Measurements from ENCODE around the gene KRT17.
"Not testable (repeated sequence)": the region's sequence is repeated elsewhere in the genome, so short reads cannot be mapped to it uniquely, and the experiment has no call there.

Gene KRT17

DNA sequence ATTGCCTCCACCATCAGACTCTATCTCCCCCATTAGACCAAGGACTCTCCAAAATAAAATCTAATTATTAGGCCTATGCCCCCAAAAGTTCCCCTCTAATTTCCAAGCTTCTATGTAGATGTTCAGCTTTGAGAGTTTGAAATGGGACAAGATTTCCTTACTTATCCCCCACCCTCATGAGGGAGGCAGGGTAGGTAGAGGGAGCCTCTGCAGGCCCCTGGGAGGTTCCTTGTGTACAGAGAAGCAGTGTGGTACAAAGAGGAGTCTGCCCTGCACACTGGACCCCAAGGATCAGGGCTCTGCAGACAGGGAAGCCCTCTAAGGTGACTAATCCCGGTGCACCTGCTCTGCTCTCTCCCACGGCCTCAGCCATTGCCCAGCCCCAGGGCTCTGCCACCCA is 2.5 kb downstream of the KRT17 start:
- DNase-seq (ENCODE audit: low spot score), result no peak
- in situ Hi-C loops (cut with MboI; ENCODE audit: low sequenced_read_pairs, unreplicated experiment), result no loop called here
- TF ChIP-seq, protein P1, sequence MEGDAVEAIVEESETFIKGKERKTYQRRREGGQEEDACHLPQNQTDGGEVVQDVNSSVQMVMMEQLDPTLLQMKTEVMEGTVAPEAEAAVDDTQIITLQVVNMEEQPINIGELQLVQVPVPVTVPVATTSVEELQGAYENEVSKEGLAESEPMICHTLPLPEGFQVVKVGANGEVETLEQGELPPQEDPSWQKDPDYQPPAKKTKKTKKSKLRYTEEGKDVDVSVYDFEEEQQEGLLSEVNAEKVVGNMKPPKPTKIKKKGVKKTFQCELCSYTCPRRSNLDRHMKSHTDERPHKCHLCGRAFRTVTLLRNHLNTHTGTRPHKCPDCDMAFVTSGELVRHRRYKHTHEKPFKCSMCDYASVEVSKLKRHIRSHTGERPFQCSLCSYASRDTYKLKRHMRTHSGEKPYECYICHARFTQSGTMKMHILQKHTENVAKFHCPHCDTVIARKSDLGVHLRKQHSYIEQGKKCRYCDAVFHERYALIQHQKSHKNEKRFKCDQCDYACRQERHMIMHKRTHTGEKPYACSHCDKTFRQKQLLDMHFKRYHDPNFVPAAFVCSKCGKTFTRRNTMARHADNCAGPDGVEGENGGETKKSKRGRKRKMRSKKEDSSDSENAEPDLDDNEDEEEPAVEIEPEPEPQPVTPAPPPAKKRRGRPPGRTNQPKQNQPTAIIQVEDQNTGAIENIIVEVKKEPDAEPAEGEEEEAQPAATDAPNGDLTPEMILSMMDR (IDR thresholded peaks at IDR 0.05; ENCODE audit: borderline replicate concordance, control extremely low read depth, extremely low read depth, insufficient read depth, missing control alignments), result no peak

DNA sequence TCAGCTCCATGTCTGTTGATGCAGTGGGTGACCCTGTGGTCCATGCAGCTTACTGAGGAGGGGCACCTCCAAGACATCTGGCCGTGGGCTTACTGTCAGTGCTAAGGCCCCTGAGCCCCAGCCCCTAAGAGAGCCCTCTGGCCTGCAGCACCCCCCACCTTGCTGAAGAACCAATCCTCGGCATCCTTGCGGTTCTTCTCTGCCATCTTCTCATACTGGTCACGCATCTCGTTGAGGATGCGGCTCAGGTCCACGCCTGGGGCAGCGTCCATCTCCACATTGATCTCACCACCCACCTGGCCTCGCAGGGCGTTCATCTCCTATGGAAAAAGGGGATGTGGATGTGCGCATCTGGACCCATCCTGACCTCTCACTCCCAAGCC is 2.9 kb downstream of the KRT17 start:
- in situ Hi-C loops (cut with MboI; ENCODE audit: low sequenced_read_pairs, unreplicated experiment); DNase-seq (ENCODE audit: low spot score): not testable (repeated sequence)

DNA sequence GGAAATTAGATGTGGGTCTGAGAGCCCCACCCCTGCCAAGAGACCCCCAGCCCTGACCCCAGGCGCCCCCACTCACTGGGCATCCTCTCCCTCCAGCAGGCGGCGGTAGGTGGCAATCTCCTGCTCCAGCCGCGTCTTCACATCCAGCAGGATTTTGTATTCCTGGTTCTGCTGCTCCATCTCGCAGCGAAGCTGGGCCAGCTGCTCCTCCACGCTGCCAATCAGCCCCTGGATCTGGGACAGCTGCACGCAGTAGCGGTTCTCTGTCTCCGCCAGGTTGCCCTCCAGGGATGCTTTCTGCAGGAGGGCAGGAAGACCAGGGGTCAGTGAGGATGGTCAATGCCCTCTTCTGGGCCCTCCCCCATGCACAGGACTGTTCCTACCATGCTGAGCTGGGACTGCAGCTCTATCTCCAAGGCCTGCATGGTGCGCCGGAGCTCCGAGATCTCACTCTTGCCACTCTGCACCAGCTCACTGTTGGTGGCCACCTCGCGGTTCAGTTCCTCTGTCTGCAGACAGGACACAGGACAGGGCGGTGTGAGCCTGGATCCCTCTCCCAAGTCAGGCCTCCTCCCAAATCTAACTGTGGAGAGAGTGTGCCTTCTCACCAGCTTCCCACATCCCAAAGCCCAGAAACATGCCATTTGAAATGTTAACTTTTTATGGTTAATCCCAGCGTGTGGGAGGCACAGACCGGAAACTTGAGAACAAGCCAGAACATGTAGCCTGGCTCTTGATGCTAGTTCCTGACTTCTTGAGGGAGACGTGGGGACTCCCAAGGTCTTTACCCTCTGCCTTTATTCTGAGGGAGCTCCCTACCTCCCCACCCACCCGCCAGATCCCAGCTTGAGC is 3.6 kb downstream of the KRT17 start:
- in situ Hi-C loops (cut with MboI; ENCODE audit: low sequenced_read_pairs, unreplicated experiment), result no loop called here
- TF ChIP-seq, protein P1 (IDR thresholded peaks at IDR 0.05; ENCODE audit: borderline replicate concordance, control extremely low read depth, extremely low read depth, insufficient read depth, missing control alignments), result no peak
- DNase-seq (ENCODE audit: low spot score), result no peak

DNA sequence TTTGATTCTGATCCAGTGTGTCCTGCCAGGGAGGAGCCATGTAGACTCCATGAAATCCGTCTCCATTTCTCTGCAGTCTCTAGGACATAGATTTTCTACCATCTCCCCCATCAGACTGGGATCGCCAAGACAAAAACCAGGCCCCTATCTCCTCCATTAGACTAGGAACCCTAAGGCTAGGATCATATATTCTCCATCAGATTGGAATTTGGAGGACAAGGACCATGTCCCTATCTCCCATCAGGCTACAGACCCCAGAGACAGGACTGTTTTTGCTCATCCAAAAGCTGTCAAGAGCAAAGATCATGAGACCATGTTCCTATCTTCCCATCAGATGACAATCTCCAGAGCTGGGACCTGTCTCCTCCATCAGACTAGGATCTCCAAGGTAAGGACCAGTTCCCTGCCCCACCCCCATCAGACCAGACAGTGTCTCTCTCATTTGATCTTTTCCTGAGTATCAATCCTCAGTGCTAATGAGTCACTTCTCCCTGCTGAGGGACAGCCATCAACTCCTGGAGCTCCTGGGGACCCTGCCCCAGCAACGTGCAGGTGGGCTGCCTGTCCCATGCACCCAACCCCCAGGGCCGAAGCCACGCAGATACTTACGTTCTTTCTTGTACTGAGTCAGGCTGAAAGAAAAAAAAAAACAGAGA is 4.3 kb downstream of the KRT17 start:
- in situ Hi-C loops (cut with MboI; ENCODE audit: low sequenced_read_pairs, unreplicated experiment); DNase-seq (ENCODE audit: low spot score): not testable (repeated sequence)

DNA sequence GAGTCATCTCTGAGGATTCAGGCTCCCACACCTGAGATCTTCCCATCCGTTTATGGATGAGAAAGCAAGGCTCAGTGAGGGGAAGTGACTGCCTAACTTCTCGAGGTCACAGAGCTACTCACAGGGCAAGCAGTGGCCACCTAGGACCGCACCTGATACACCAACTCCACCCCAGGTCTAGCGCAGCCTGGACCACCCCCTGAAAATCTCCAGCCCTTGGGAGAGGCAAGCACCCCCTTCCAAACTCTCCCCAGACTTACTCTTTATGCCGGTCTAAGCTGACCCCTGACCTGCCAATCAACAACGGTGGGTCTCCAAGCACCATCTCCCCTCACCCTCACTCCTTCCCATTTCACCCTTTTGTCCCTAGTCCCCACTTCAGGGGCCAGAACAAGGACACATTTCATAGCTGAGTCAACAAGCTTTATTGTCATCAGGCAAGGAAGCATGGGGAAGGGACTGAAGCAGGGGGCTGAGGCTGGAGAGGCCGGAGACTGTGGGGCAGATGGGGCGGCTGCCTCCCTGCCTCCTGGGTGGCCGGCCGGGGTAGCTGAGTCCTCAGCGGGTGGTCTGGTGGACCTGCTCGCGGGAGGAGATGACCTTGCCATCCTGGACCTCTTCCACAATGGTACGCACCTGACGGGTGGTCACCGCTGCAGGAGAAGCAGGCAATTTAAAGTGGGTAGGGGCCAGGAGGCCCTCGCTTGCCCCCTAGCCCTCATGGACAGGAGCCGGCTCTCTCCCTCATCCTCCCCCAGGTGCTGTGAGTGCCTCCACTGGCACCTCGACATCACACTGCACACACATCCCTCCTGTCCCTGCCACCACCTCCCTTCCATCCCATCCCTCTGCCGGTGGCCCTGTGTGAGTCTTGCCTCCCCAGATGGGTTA is 5.1 kb downstream of the KRT17 start:
- TF ChIP-seq, protein P1 (IDR thresholded peaks at IDR 0.05; ENCODE audit: borderline replicate concordance, control extremely low read depth, extremely low read depth, insufficient read depth, missing control alignments), result no peak
- DNase-seq (ENCODE audit: low spot score), result no peak
- in situ Hi-C loops (cut with MboI; ENCODE audit: low sequenced_read_pairs, unreplicated experiment), result no loop called here

DNA sequence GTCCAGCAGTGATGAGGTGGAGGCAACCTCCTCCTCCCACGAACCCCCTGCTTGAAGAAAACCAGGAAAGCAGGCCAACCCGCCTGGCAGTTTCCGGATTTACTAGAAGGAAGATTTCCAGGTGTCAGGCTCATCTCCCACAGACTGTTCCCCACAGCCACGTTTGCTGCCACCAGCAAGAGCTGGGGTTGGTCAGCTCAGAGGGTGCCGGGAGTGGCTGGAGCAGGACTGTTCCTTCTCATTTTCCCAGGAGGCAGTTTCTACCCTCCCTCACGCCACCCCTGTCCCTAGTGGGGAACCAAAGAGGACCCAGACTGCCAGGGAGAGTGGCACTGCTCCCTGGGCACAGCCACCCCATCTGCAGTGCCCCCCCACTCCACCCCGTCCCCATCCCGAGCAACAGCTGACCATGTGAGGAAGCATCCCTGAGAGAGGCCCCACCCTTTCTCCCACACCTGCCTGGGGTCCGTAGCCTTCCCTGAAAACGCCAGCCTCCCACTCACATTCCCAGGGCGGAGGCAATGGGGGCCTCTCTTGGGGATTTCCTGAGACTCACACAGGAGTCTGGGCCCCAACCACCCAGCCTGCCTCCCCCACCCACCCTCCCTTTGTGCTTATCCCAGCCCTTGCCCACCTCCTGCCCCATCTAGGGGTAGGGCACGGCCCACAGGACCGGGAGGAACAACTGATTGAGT is 5.9 kb downstream of the KRT17 start:
- no peak for DNase-seq (ENCODE audit: low spot score)
- TF ChIP-seq, protein P1 (IDR thresholded peaks at IDR 0.05; ENCODE audit: borderline replicate concordance, control extremely low read depth, extremely low read depth, insufficient read depth, missing control alignments), result no peak
- in situ Hi-C loops (cut with MboI; ENCODE audit: low sequenced_read_pairs, unreplicated experiment), result no loop called here

DNA sequence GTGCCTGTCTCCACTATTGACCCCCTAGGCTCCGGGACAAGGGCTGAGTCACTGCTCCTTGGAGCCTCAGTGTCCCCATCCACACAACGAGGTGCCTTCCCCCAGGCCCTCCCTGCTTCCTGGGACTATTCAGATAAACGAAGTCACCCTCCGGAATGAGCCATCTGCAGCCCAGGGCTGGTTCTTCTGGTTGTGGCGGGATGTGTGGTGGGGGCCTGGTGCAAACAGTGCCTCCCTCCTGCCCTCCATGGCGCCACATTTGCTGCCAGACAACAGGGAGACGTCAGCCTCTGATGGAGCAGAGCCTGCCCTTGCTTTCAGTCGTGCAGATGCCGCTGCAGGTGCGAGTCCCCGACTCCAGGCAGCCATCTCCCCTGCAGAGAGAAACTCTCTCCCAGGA is 6.7 kb downstream of the KRT17 start:
- in situ Hi-C loops (cut with MboI; ENCODE audit: low sequenced_read_pairs, unreplicated experiment), result no loop called here
- TF ChIP-seq, protein P1 (IDR thresholded peaks at IDR 0.05; ENCODE audit: borderline replicate concordance, control extremely low read depth, extremely low read depth, insufficient read depth, missing control alignments), result no peak
- no peak for DNase-seq (ENCODE audit: low spot score)

Measured in GM13976 (cell line).